Measurements from ENCODE around the gene SPAG16.

Gene SPAG16

GRCh38 chr2:213315168-213315876, 31.1 kb downstream of the SPAG16 start:
- TF ChIP-seq CTCF (IDR thresholded peaks at IDR 0.05; ENCODE audit: low read length) (no peak), EZH2 (IDR thresholded peaks at IDR 0.05; ENCODE audit: borderline replicate concordance, low read length) (no peak)
- H3K27ac ChIP-seq (ENCODE audit: low read depth, low read length, poor library complexity, severe bottlenecking): no peak overlapping the region
- H3F3A ChIP-seq (ENCODE audit: insufficient read depth, low read length): no peaks in the 10 kb centered on the region
- no peak overlapping the region for H3K9ac ChIP-seq (ENCODE audit: low read length)
- H3K4me3 ChIP-seq (ENCODE audit: low read depth, low read length, poor library complexity, severe bottlenecking): no peak overlapping the region
- no peaks in the 10 kb centered on the region for H3K4me1 ChIP-seq (ENCODE audit: insufficient read depth, low read length, severe bottlenecking)
- no peaks in the 10 kb centered on the region for H3K9me3 ChIP-seq (ENCODE audit: low read length)
- H2AFZ ChIP-seq (ENCODE audit: low read length): no peak overlapping the region
- H3K27me3 ChIP-seq (ENCODE audit: insufficient read depth, low read length): no peaks in the 10 kb centered on the region
- no peak overlapping the region for H3K4me2 ChIP-seq (ENCODE audit: low read length)
- peaks cover 6% of the 10 kb centered on the region; the same call in 1 of the 2 replicates for H3K36me3 ChIP-seq (ENCODE audit: insufficient read depth, low read length)
- no peaks in the 10 kb centered on the region for H3K9me2 ChIP-seq (ENCODE audit: low read depth, low read length)
- no peaks in the 10 kb centered on the region for H4K20me1 ChIP-seq (ENCODE audit: insufficient read depth, low read length)
- H3K79me2 ChIP-seq (ENCODE audit: insufficient read depth, low read length): no peaks in the 10 kb centered on the region

- H3K4me2 ChIP-seq (ENCODE audit: low read length): no peak overlapping the region
- H3K27me3 ChIP-seq (ENCODE audit: insufficient read depth, low read length): no peaks in the 10 kb centered on the region
- no peak overlapping the region for H3K4me3 ChIP-seq (ENCODE audit: low read depth, low read length, poor library complexity, severe bottlenecking)
- no peak overlapping the region for H2AFZ ChIP-seq (ENCODE audit: low read length)
- H3K36me3 ChIP-seq (ENCODE audit: insufficient read depth, low read length): peaks cover 6% of the 10 kb centered on the region; the same call in 1 of the 2 replicates
- H3K9me2 ChIP-seq (ENCODE audit: low read depth, low read length): no peaks in the 10 kb centered on the region
- H3K4me1 ChIP-seq (ENCODE audit: insufficient read depth, low read length, severe bottlenecking): no peaks in the 10 kb centered on the region
- H3K9ac ChIP-seq (ENCODE audit: low read length): no peak overlapping the region
- H3K79me2 ChIP-seq (ENCODE audit: insufficient read depth, low read length): no peaks in the 10 kb centered on the region
- no peaks in the 10 kb centered on the region for H3F3A ChIP-seq (ENCODE audit: insufficient read depth, low read length)
- H4K20me1 ChIP-seq (ENCODE audit: insufficient read depth, low read length): no peaks in the 10 kb centered on the region
- H3K9me3 ChIP-seq (ENCODE audit: low read length): no peaks in the 10 kb centered on the region
- no peak overlapping the region for H3K27ac ChIP-seq (ENCODE audit: low read depth, low read length, poor library complexity, severe bottlenecking)
- TF ChIP-seq CTCF (IDR thresholded peaks at IDR 0.05; ENCODE audit: low read length) (no peak), EZH2 (IDR thresholded peaks at IDR 0.05; ENCODE audit: borderline replicate concordance, low read length) (no peak)
These were observed 31.9 kb downstream of the SPAG16 start for GRCh38 chr2:213316001-213316735.

GRCh38 chr2:213317929-213318328, 33.7 kb downstream of the SPAG16 start:
- no peak overlapping the region for H3K9ac ChIP-seq (ENCODE audit: low read length)
- H4K20me1 ChIP-seq (ENCODE audit: insufficient read depth, low read length): no peaks in the 10 kb centered on the region
- H2AFZ ChIP-seq (ENCODE audit: low read length): no peak overlapping the region
- no peaks in the 10 kb centered on the region for H3K9me3 ChIP-seq (ENCODE audit: low read length)
- H3K4me3 ChIP-seq (ENCODE audit: low read depth, low read length, poor library complexity, severe bottlenecking): no peak overlapping the region
- no peaks in the 10 kb centered on the region for H3K4me1 ChIP-seq (ENCODE audit: insufficient read depth, low read length, severe bottlenecking)
- no peaks in the 10 kb centered on the region for H3K9me2 ChIP-seq (ENCODE audit: low read depth, low read length)
- no peak for TF ChIP-seq CTCF (IDR thresholded peaks at IDR 0.05; ENCODE audit: low read length)
- TF ChIP-seq EZH2 (IDR thresholded peaks at IDR 0.05; ENCODE audit: borderline replicate concordance, low read length): no peak
- no peaks in the 10 kb centered on the region for H3K79me2 ChIP-seq (ENCODE audit: insufficient read depth, low read length)
- no peak overlapping the region for H3K4me2 ChIP-seq (ENCODE audit: low read length)
- H3K27me3 ChIP-seq (ENCODE audit: insufficient read depth, low read length): no peaks in the 10 kb centered on the region
- no peak overlapping the region for H3K27ac ChIP-seq (ENCODE audit: low read depth, low read length, poor library complexity, severe bottlenecking)
- no peaks in the 10 kb centered on the region for H3F3A ChIP-seq (ENCODE audit: insufficient read depth, low read length)
- H3K36me3 ChIP-seq (ENCODE audit: insufficient read depth, low read length): peaks cover 6% of the 10 kb centered on the region; the same call in 1 of the 2 replicates

All from OCI-LY1 (cell line).